Measurements from ENCODE around the gene FRMD4B.
"Not testable (repeated sequence)": the region's sequence is repeated elsewhere in the genome, so short reads cannot be mapped to it uniquely, and the experiment has no call there.

FRMD4B gene

DNA sequence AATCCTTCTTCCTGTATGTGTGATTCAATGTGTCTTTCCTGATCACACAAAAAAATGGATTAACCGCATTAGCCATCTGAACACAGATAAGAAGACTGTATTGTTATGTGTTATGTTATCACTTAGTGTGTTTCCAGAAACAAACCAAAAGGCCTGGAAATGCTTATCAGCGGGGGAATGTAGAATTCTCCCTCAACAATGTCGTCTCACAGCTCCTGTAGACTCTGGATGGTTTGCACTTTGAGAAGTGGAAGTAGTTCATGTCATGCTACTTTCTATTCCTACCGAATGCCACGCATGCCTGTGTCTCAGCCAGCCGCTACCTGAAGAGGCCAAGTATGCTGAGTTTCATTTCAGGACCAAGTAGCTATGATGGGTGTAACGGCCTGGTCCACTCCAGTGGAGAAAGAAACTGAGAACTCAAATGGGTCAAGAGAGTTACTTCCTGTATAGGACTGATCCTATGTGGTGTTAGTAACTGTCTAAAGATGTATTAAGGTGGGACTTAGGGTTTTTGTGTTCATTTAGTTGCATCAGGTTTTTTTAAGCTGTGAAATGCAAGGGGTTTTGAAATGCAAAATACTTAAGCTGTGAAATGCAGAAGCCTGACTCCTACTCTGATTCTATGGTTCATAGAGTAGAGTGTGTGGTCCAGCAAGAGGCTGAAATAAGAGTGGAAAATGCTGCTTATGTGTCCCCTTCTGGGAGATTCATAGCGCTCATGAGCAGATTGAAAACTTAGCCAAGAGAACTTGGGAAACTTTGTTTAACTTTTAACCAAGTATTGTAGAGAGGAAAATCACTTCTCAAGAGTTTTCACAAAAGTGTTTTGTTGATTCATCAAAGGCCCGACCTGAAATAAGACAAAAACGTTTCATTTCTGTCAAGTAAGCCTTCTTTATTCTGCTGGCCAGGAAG is 145.0 kb downstream of the FRMD4B start:
- no peak for DNase-seq (ENCODE audit: low read depth)

DNA sequence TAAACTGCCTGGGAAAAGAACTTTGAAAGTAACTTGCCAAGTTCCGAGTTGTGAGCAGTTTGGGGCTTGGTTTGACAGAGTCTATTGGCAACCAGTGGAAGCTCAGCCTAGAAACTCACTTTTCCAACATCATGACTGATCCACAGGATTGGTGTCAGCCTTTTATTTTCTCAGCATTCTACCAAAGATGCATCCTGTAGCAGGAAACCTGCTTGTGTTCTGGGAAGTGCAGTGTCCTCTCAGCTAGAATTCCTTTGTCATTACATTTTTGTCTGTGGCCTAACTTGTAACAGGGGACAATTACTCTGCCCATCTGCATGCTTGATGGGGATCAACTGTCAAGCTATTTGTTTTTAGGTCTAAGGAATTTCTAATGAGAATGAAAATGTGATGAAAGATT is 146.8 kb downstream of the FRMD4B start:
- DNase-seq (ENCODE audit: low read depth): no peak

DNA sequence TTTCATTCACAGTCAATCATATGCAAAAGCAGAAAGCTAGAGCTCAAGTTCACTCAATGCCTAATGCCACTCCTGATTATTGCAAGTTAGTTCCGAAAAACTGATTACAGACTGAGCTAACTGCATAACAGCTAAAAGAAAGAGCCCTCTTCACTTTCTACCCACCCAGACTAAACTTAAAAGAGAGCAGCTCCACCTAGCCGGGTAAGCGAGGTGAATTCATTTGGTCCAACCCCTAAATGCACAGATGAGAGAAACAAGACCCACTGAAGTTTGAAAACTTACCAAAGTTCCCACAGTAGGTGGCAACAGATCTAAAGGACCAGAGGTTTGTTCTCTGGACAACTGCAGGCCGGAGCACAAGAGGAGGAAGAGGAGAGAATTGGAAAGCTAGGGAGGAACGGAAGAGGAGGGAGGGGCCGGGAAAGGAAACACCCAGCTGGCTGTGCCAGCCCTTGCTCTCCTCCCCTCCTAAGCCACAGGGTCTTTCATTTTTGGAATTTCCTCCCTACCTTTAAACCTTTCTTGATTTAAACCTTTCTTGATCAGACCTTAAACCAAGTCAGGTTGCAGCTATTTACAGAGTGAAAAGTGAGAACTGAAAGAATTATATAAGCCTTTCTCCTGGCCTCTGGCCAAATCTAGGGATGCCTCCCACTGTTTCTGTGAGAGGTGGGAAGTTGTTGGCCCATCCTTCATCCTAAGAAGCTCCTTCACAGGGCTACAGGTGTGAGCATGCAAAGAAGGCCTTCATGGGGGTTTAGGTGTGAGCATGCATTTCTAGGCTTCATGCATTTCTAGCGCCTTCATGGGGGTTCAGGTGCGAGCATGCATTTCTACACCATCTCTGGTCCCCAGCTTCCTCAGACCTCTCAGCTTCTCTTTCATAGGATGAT is 148.8 kb downstream of the FRMD4B start:
- DNase-seq (ENCODE audit: low read depth): no peak

DNA sequence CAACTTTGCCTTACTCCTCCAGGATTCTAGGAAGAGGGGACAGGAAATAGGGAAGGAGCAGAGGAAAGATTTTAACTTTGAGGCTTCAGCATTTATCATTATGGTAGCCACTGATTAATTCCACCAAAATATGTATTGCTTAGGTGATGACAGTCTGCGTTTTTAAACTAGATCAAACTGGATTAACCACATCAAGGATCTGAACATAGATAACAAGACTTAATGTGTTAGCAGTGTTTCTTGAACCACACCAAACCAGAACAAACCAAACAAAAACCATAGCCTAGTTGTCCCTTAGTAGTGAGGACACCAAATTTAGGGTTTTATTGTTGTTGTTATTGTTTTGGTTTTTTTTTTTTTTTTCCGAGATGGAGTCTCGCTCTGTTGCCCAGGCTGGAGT is 150.0 kb downstream of the FRMD4B start:
- DNase-seq (ENCODE audit: low read depth): no peak

DNA sequence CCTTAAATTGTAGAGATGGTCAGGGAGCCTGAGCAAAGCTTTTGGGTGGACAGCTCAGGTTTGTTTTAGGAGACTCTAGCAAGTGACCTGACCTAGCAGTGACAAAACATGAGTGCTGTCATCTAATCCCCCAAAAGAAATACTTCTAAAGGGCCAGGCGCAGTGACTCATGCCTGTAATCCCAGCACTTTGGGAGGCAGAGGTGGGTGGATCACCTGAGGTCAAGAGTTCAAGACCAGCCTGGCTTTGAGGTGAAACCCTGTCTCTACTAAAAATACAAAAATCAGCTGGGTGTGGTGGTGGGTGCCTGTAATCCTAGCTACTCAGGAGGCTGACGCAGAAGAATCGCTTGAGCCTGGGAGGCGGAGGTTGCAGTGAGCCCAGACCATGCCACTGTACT is 150.7 kb downstream of the FRMD4B start:
- not testable (repeated sequence) for DNase-seq (ENCODE audit: low read depth)

DNA sequence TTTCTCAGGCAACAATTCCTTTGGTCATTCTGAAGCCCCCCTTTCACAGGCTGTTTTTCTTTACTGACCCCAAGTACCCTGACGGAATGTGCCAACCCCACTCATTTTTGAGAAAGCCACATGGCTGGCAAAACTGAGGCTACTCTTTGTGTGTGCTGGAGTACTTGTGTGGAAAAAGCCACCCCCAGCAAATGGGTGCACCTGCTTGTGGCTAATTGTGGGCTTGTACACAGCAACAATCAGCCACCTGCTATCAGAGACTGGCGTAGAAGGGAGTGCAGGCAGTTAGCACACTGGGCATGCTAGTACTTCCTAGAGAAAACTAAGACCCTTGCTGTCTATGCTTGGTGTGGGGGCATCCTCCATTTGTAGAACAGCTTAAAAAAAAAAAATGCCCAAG is 153.4 kb downstream of the FRMD4B start:
- DNase-seq (ENCODE audit: low read depth): no peak

DNA sequence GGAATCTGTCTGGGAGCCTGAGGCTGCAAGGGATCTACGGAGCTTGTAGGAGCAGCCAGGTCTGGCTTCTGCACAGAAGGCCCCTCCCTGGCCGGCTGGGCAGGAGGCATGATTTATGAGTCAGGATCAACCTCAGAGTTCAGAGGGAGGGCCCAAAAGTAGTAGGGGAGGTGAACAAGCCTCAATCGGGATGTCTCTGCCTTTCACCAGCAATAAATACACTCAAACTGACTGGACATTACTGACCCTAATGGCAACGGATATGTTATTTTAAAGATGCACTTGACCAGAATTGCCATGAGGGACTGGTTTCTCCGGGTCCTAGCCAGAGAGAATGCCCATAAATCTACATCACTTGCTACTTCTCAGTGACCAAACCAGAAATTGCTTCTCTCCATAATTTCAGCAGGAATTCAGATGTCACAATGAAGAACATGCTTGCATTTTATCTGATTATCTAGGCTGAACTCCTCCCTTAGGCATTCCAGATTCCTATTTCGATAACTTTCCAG is 153.9 kb downstream of the FRMD4B start:
- DNase-seq (ENCODE audit: low read depth): peak; percentile 82

DNA sequence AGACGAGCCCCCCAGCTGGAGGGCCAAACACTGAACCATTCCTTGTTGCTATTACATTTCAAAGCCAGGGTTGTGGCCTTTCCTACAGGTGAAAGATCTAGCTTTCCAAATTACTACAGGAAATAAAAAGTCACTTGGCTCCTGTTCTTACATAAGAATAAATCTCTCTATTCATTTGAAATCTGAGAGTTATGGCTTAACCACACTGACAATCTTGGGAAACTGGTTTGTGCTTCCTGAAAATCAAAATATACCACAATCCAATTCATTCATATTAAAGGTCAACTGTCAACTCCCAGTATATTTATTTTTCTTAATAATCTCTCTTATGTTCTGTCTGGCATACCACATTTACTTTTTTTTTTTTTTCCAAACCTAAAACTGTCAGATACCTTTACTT is 159.8 kb downstream of the FRMD4B start:
- peak; percentile 20 for DNase-seq (ENCODE audit: low read depth)

DNA sequence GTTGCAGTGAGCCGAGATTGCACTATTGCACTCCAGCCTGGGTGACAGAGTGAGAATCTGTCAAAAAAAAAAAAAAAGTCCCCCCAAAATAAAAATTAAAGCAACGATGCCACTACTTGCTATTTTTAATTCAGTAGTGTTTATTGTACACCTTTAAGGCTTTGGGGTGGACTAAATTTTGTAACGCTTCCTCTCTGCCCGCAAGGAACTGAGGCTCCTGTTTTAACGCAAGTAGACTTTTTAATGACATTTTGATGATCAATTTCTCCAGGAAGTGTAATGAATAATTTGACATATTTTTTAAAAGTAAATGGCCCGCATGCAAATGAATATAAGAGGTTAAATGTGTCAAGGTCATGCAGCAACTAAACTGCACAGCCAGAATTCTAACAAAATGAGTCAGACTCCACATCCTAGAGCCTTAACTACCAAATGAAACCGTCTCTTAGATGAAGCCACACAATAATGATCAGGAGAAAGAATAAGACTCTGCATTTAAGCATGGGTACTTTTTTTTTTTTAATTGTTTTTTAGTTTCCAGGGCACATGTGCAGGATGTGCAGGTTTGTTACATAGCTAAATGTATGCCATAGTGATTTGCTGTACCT is 166.7 kb downstream of the FRMD4B start:
- DNase-seq (ENCODE audit: low read depth): peak; percentile 47

DNA sequence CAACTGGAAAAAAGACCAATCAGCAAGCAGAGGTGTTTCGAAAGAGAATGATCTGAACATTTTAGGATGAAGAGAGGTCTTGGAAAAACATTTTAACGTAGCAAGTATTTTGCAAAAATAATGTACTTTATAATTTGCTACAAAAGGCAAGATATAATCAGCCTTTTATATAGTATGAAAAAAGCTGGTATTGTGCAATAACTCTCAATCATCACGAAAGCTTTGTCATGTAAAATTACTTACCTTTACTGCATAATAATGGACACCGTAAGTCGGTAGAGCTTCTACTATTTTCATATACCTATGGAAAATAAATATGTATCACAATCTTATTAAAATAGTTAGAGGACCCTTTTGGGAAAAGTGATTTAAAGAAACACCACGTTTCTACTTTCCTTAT is 167.8 kb downstream of the FRMD4B start:
- DNase-seq (ENCODE audit: low read depth): no peak

DNA sequence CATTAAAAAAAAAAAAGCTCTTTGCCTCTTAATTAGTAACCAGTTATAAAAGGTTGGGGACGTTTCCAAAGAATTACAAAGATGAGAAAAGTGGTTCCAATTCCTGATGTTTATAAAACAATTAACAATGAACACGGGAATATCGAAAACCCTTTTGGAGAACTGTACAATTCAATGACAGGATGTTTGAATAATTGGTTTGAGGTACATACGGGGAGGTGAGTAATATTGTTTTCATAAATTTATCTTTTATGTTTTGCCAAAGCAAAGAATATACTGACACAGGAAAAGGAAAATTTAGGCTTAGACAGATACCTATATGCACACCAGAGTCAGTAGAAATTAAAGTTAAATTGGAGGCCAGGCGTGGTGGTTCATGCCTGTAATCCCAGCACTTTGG is 168.9 kb downstream of the FRMD4B start:
- DNase-seq (ENCODE audit: low read depth): no peak

DNA sequence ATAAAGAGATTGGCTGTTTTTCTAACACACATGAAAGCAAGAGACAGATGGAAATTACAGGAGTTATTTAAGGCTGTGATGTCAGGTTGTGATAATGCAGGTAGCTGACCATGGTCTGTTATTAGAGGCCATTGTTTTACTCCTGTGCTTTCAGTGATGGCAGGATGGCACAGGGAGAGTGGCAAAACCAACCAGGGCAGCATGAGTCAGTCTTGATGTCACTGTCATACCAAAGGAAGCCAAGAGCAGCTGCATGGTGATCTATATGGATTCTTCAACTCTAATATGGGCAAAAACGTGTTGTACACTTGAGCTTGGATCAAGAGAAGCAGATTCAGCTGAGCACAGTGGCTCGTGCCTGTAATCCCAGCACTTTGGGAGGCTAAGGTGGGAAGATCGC is 171.6 kb downstream of the FRMD4B start:
- no peak for DNase-seq (ENCODE audit: low read depth)

DNA sequence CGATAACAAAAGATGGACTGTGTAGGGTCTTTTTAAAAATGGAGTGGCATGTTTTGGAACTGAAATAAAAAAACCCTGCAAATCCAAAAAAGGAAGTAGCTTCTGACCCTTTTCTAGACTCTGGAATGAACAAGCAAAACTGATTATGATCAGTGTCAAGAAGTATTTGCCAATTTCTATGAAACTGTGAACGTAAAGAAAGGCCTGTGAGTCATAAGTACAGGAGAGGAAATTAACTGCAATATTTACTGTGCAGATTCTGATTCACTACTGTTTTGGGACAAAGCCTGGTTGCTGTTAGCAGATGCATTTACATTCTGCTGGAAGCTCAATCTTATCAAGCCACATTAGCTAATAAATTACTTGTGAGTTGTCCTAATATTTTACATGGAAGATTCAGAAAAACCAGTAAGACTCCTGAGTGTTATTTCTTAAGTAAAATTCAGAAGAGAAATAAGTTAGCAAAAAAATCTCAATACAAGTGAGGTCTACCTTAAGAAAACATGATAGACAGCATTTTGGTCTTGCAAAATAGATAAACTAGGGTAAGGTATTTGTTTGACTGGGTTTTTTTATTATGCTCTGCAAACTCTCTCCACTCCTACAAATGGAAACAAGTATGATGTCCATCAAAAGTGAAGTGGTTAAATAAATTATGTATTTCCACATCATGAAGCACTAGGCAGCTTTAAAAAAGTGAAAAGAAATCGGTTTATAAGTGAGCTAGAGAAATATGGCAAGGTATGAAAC is 173.3 kb downstream of the FRMD4B start:
- peak; percentile 93 for DNase-seq (ENCODE audit: low read depth)

DNA sequence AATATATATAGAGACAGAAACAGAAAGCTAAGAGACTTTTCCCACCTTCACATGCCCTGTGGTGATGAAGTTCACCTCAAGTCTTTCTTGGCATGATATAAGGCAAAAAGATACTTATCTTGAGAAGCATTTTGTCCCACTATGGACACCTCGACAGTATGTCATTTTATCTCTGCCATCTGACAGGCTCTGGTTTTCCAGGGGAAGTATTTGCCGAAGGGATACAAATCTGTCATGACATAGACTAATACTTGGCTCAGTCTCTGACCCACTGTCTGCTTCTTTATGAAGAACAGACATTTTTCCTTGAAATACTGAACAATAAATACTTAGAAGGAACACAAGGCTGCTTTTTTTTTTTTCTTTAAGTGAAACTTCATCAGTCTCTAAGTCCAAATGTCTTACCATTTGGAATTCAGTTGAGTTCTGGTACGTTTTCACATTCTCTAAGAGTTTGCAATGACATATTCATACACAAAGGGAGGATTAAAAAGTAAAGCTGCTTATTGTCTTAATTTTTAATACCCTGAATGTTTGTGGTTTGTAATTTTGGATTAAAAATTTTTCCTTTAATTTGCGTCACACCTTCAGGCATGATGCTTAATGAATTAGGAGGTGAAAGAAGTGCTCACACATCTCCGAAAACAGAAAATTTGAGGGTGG is 175.7 kb downstream of the FRMD4B start:
- DNase-seq (ENCODE audit: low read depth): no peak

DNA sequence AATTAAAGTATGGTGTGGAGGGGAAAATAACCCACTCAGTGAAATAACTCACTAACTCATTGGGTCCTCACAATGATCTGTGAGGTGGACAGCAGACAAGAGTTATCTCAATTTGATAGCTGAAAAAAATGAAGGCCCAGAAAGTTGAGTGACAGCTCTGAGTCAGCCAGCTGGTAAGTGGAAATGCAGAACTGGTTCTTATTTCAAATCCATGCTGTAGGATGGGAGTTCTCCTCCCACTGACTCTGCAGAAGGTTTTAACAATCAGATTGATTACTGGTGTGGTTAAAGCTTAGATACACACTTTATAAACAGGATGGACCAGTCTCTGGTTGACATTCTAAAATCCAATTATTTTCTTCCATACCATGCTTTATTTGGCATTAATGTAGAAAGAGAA is 176.5 kb downstream of the FRMD4B start:
- no peak for DNase-seq (ENCODE audit: low read depth)

DNA sequence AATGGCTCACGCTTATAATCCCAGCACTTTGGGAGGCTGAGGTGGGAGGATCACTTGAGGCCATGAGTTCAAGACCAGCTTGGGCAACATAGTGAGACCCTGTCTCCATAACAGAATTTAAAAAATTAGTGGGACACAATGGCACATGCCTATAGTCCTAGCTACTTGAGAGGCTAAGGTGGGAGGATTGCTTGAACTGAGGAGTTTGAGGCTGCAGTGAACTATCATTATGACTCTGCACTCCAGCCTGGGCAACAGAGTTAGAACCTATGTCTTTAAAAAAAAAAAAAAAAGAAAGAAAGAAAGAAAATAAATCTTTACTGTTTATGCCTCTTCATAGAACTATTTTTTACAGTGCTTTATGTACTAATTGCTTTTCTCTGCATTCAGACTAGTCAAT is 178.9 kb downstream of the FRMD4B start:
- no peak for DNase-seq (ENCODE audit: low read depth)

DNA sequence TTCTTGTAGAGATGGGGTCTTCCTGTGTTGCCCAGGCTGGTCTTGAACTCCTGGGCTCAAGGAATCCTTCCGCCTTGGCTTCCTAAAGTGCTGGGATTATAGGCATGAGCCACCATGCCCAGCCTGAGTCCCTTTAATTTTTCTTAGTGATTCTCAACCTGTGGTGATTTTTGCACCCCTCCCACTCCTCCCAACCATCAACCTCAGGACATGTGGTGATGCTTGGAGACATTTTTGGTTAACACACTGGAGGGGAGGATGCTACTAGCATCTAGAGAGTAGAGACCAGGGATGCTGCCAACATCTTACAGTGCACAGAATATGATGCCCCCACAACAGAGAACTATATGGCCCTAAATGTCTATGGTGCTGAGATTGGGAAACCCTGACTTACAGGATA is 180.5 kb downstream of the FRMD4B start:
- no peak for DNase-seq (ENCODE audit: low read depth)

DNA sequence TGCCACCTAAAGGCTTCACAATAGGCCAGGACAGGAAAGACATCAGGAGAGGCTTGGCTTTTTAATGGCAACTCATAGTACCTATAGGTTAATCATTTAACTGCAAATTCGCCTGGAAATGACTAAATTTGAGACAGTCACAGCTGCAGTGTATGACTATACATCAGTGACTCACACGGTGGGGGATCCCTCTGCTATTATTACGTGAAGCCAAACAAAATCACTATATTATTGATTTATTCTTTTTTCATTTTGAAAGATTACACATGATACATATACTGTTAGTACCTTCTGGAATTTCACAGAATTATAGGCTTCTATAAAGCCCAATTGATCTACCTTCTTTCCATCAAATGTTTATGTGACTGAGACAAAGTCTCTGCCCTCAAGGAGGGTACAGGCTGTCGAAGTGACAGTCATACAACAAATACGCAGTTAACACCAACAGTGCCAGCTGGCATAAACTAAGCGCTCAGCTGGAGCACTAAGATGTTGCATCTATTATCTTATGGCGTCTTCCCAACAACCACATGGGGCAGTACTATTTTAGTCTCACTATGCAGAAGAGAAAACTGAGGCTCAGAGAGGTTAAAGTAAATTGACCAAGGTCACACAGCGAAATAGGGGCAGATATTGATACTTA is 181.5 kb downstream of the FRMD4B start:
- no peak for DNase-seq (ENCODE audit: low read depth)

DNA sequence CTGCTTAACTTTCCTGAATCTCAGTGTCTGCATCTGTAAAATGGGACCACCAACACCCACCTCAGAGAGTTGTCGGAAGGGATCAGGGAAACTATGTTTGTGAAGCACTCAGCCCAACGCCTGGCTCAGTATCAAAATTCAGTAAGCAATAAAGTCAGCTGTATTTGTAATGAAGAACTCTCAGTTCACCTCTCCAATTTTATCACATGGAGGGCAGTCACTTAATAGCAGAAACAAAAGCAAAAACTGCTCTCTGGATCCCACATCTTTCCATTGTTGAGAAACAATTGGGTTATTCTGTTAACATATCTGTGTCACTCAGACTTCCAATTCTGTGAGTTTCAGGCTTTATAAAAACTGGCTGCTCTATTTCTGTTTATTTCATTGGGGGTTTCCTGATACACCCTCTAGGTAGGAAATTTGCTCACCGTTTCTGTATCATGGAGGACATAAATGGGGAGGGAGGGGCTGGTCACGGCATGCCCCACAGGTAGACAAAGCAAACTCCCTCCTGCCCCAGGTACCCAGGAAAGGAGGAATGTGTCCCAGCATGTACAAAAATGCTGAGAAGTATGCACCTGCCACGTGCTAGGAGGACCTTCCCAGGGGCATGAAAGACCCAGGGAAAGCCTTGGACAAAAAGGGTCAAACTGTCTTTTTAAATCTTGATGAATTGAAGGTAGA is 182.1 kb downstream of the FRMD4B start:
- no peak for DNase-seq (ENCODE audit: low read depth)

DNA sequence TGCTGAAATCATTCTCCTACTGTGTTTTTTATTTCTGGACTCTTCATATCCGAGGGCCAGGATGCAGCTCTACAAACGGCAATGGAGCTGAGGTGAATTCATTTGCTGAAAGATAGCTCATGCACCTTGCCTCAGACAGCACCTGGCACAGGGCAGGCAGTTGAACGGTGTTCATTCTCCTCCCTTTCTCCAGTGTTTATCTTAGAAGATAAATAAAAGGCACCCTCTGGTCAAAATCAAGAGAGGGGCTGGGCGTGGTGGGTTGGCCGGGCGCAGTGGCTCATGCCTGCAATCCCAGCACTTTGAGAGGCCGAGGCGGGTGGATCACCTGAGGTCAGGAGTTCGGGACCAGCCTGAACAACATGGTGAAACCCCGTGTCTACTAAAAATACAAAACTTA is 184.2 kb downstream of the FRMD4B start:
- no peak for DNase-seq (ENCODE audit: low read depth)
